K562 (cell line): ENCODE data around the gene PCED1B. TPM values are rescaled to one million over a fixed set of nuclear protein-coding genes. Genes with fewer than 3 reads are reported as not detected.

ENCODE experiments used
- ATF1 ChIP-seq, 2 experiments: fragments of 450-650 bp in 1 of 2; IDR thresholded peaks; 2 replicates each; pipeline ENCODE4 v1.6.1; 2016; ENCODE audit warnings: missing compliant biosample characterization in 1 of 2, missing genetic modification characterization in 1 of 2
- BRD9 ChIP-seq: fragments of 450-650 bp; IDR thresholded peaks from 2 replicates; pipeline ENCODE4 v1.6.1; 2018; ENCODE audit warnings: low read depth; ENCODE audit not compliant: partially characterized antibody
- CEBPB ChIP-seq: fragments of 450-650 bp; IDR thresholded peaks from 2 replicates; pipeline ENCODE4 v1.6.1; 2016; ENCODE audit warnings: missing genetic modification characterization, missing compliant biosample characterization
- EWSR1 ChIP-seq: fragments of 450-650 bp; IDR thresholded peaks from 2 replicates; pipeline ENCODE4 v1.6.1; 2018; ENCODE audit warnings: borderline replicate concordance, mild to moderate bottlenecking, low read depth, moderate library complexity; ENCODE audit not compliant: partially characterized antibody
- HOXB6 ChIP-seq: fragments of 250-450 bp; sonication (Bioruptor Pico); IDR thresholded peaks from 2 replicates; pipeline ENCODE4 v1.5.1; 2022; ENCODE audit warnings: mild to moderate bottlenecking, borderline replicate concordance
- MTA1 ChIP-seq: fragments of 450-650 bp; IDR thresholded peaks from 2 replicates; pipeline ENCODE4 v1.6.1; 2017; ENCODE audit warnings: borderline replicate concordance
- PTBP1 ChIP-seq: fragments of 200-400 bp; formaldehyde crosslinking; IDR thresholded peaks from 2 replicates; pipeline ENCODE4 v1.6.1; 2017; ENCODE audit warnings: low read depth, low read length
- PURB ChIP-seq: sonication (generic); formaldehyde crosslinking; IDR thresholded peaks from 2 replicates; pipeline ENCODE4 v1.9.0; 2021; ENCODE audit warnings: low read depth, mild to moderate bottlenecking, missing genetic modification reagents
- RFX7 ChIP-seq: fragments of 250-450 bp; sonication (Bioruptor Pico); IDR thresholded peaks from 2 replicates; pipeline ENCODE4 v1.5.1; 2021; ENCODE audit warnings: mild to moderate bottlenecking
- SREBF1 ChIP-seq: fragments of 150-350 bp; IDR thresholded peaks from 2 replicates; pipeline ENCODE4 v1.6.1; 2014; ENCODE audit warnings: antibody characterized with exemption, low read depth, low read length, borderline replicate concordance
- ZFP1 ChIP-seq: fragments of 450-650 bp; formaldehyde crosslinking; IDR thresholded peaks from 2 replicates; pipeline ENCODE4 v1.4.0; 2020; ENCODE audit warnings: mild to moderate bottlenecking, mixed read lengths
- ZNF134 ChIP-seq: fragments of 250-450 bp; sonication (Bioruptor Pico); conservative IDR thresholded peaks from 2 replicates; pipeline ENCODE4 v1.4.0; 2020
- ZNF197 ChIP-seq: fragments of 200-800 bp; sonication (Bioruptor generic); IDR thresholded peaks from 2 replicates; pipeline ENCODE4 v1.6.1; 2016; ENCODE audit warnings: low read depth, missing genetic modification characterization, missing compliant biosample characterization
- ZNF239 ChIP-seq: fragments of 250-450 bp; sonication (Bioruptor Pico); IDR thresholded peaks from 2 replicates; pipeline ENCODE4 v1.4.0; 2020; ENCODE audit warnings: mild to moderate bottlenecking
- ZNF274 ChIP-seq: IDR thresholded peaks from 2 replicates; pipeline ENCODE4 v1.6.1; 2011; ENCODE audit warnings: low read depth, mild to moderate bottlenecking, low read length, moderate library complexity, borderline replicate concordance
- polyA plus RNA-seq, 8 experiments: library from polyadenylated mRNA; depleted of rRNA in 4 of 8; stranded (reverse) in 5 of 8; unstranded in 3 of 8; fragments of >200 nt; fragmentation: Nextera tagmentation in 2 of 8; fragmentation: Illumina TruSeq in 1 of 8; extraction: Ambion mirVana in 2 of 8; extraction: Trizol in 1 of 8; gene quantifications; 2 replicates each; pipeline versions ENCODE4 v1.2.1 to v1.2.3, GENCODE V29; 2011 to 2014; ENCODE audit warnings: inconsistent platforms in 1 of 8, missing spikeins in 1 of 8
- total RNA-seq, 7 experiments: library from RNA; depleted of rRNA in 6 of 7; stranded (reverse); fragments of >200 nt in 6 of 7; fragmentation: Illumina TruSeq in 2 of 7; extraction: Trizol in 2 of 7; gene quantifications; 2 replicates each; pipeline versions ENCODE4 v1.2.1 to v1.2.3, GENCODE V29; 2011 to 2021; ENCODE audit warnings: low replicate concordance in 1 of 7
- TF ChIP-seq, protein P1 (sequence below), 2 experiments: fragments of 450-650 bp; formaldehyde crosslinking in 1 of 2; IDR thresholded peaks; 2 replicates each; pipeline versions ENCODE4 v1.4.0 to v1.6.1; 2014 to 2020; ENCODE audit warnings: mild to moderate bottlenecking in 2 of 2, borderline replicate concordance in 1 of 2, low read depth in 1 of 2
- TF ChIP-seq, protein P2 (sequence below): IDR thresholded peaks from 2 replicates; pipeline ENCODE4 v1.6.1; 2011; ENCODE audit warnings: borderline replicate concordance, low read depth, mild to moderate bottlenecking, moderate library complexity, low read length; ENCODE audit not compliant: insufficient read depth, poor library complexity, severe bottlenecking

The PCED1B gene
- total and polyA plus RNA-seq, 9 of the 15 experiments (the other 6 are each of a cell fraction or from before 2014, with no cell fraction given), result 1.2 to 9.3 (median 2.5) TPM

DNA sequence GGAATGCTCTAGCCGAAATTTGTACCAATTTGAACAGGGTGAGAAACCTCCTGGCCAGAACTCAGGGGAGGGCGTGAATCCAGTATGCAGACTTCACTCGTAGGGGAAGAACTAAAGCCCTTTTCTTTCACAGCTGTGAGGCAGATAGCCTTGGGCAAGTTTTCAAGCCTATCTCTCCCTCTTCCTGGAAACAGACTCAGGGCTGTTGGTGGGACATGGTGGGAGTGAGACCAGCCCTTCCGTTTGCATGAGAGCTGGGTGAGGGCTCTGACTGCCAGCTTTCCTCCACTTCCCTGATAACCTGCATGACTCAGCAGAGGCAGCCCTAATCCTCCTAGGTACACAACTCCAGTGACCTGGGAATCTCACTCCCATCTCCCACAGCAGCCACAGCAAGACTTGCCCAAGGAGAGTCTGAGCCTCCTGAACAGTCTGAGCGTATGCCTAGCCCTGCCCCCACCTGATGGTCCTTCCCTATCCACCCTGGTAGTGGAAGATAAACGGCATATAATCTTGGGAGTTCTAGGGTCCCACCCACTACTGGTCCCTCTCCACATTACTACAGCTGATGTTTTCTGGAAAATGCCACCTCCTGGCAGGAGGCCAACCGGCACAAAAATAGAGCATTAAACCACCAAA lies 170.4 kb downstream of the PCED1B start (continued):
- TF ChIP-seq, protein P1, sequence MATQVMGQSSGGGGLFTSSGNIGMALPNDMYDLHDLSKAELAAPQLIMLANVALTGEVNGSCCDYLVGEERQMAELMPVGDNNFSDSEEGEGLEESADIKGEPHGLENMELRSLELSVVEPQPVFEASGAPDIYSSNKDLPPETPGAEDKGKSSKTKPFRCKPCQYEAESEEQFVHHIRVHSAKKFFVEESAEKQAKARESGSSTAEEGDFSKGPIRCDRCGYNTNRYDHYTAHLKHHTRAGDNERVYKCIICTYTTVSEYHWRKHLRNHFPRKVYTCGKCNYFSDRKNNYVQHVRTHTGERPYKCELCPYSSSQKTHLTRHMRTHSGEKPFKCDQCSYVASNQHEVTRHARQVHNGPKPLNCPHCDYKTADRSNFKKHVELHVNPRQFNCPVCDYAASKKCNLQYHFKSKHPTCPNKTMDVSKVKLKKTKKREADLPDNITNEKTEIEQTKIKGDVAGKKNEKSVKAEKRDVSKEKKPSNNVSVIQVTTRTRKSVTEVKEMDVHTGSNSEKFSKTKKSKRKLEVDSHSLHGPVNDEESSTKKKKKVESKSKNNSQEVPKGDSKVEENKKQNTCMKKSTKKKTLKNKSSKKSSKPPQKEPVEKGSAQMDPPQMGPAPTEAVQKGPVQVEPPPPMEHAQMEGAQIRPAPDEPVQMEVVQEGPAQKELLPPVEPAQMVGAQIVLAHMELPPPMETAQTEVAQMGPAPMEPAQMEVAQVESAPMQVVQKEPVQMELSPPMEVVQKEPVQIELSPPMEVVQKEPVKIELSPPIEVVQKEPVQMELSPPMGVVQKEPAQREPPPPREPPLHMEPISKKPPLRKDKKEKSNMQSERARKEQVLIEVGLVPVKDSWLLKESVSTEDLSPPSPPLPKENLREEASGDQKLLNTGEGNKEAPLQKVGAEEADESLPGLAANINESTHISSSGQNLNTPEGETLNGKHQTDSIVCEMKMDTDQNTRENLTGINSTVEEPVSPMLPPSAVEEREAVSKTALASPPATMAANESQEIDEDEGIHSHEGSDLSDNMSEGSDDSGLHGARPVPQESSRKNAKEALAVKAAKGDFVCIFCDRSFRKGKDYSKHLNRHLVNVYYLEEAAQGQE (IDR thresholded peaks at IDR 0.05; ENCODE audit: borderline replicate concordance), result peak; percentile 22; the same call in 1 of the 2 replicates
- TF ChIP-seq, protein P1 (CRISPR knock-in tag; IDR thresholded peaks at IDR 0.05; ENCODE audit: low read depth), result no peak
- TF ChIP-seq PURB (CRISPR knock-in tag), result no peak
- peak; percentile 41 for TF ChIP-seq BRD9
- TF ChIP-seq, protein P2, sequence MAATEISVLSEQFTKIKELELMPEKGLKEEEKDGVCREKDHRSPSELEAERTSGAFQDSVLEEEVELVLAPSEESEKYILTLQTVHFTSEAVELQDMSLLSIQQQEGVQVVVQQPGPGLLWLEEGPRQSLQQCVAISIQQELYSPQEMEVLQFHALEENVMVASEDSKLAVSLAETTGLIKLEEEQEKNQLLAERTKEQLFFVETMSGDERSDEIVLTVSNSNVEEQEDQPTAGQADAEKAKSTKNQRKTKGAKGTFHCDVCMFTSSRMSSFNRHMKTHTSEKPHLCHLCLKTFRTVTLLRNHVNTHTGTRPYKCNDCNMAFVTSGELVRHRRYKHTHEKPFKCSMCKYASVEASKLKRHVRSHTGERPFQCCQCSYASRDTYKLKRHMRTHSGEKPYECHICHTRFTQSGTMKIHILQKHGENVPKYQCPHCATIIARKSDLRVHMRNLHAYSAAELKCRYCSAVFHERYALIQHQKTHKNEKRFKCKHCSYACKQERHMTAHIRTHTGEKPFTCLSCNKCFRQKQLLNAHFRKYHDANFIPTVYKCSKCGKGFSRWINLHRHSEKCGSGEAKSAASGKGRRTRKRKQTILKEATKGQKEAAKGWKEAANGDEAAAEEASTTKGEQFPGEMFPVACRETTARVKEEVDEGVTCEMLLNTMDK, result no peak
- 0 out of 2 replicates have a peak, but pooled peaks have one; percentile 32 for TF ChIP-seq MTA1
- no peak for TF ChIP-seq ZNF134 (CRISPR knock-in tag)
- no peak for TF ChIP-seq ZNF239 (CRISPR knock-in tag)
- TF ChIP-seq CEBPB (tag), result no peak
- no peak for TF ChIP-seq RFX7 (CRISPR knock-in tag)
- TF ChIP-seq ATF1 (CRISPR knock-in tag; IDR thresholded peaks at IDR 0.05), result no peak
- TF ChIP-seq ATF1 (tag; IDR thresholded peaks at IDR 0.05), result 0 out of 2 replicates have a peak, but pooled peaks have one; percentile 16
- no peak for TF ChIP-seq PTBP1
- no peak for TF ChIP-seq EWSR1
- TF ChIP-seq SREBF1, result no peak
- TF ChIP-seq ZFP1 (CRISPR knock-in tag), result no peak
- no peak for TF ChIP-seq ZNF197 (CRISPR knock-in tag)
- no peak for TF ChIP-seq ZNF274
- no peak for TF ChIP-seq HOXB6 (CRISPR knock-in tag)
